ENCODE data around the gene CHST3. TPM values are rescaled to one million over a fixed set of nuclear protein-coding genes. Genes with fewer than 3 reads are reported as not detected.

The CHST3 gene
- total and polyA plus RNA-seq, 4 donors: 2.2 to 13.7 (median 8.0) TPM

DNA sequence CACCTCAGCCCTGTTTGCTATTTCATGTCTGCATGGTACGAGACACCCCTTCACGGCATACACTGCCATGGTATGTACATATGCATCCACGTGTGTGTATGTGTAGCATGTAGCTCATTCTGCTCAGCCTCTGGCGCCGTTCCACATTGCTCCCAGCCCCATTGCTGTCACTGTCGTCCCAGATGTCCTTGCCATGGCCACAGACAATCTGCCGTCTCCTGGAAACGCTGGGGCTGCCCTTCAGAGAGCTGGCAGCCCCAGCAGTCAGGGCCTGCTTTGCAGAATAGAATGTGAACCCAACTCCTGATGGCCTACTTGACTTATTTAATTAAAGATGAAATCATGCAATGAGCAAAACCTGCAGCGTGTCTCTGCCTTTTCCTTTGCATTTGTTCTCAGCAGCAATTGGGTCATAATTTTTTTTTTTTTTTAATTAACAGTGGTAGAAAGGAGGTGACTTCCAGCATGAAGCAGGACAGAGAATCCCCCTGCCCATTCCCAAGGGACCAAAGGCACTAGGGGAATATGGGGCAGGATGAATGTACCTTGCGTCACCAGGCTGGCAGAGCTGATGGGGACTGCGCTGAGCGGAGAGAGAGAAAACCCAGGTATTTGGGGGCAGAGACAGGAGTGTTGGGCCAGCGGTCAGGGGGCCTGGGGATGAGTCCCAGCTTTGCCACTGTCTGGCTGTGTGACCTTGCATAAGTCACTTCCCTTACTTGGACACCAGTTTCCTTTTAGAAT is 49.2 kb downstream of the CHST3 start:
- Histone ChIP-seq H3K4me1 (ENCODE audit: control insufficient read depth in 5 of 5, insufficient read depth in 5 of 5, low read length in 5 of 5) (peaks cover 14 to 44% (median 22%) of the 10 kb centered on the region in 5 donors), H3K36me3 (ENCODE audit: control insufficient read depth in 4 of 4, insufficient read depth in 4 of 4, low read length in 4 of 4) (peaks cover 0 to 7% (median 0%) of the 10 kb centered on the region in 4 donors), H3K9me3 (ENCODE audit: control insufficient read depth in 4 of 4, insufficient read depth in 3 of 4, low read length in 3 of 4) (no peaks in the 10 kb centered on the region), H3K27ac (ENCODE audit: low read depth in 1 of 2, low read length in 1 of 2) (peak overlapping the region in 1 of 2 donors; percentile 7), H3K4me3 (no peak overlapping the region), H3K9ac (ENCODE audit: insufficient read depth in 1 of 2, low read length in 2 of 2) (no peak overlapping the region), H3K27me3 (ENCODE audit: control insufficient read depth in 3 of 3, insufficient read depth in 3 of 3, low read length in 2 of 3) (no peaks in the 10 kb centered on the region)
- DNase-seq (no peak), ATAC-seq (ENCODE audit: insufficient read depth, low FRiP score) (no peak)
- TF ChIP-seq, protein P1, sequence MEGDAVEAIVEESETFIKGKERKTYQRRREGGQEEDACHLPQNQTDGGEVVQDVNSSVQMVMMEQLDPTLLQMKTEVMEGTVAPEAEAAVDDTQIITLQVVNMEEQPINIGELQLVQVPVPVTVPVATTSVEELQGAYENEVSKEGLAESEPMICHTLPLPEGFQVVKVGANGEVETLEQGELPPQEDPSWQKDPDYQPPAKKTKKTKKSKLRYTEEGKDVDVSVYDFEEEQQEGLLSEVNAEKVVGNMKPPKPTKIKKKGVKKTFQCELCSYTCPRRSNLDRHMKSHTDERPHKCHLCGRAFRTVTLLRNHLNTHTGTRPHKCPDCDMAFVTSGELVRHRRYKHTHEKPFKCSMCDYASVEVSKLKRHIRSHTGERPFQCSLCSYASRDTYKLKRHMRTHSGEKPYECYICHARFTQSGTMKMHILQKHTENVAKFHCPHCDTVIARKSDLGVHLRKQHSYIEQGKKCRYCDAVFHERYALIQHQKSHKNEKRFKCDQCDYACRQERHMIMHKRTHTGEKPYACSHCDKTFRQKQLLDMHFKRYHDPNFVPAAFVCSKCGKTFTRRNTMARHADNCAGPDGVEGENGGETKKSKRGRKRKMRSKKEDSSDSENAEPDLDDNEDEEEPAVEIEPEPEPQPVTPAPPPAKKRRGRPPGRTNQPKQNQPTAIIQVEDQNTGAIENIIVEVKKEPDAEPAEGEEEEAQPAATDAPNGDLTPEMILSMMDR (IDR thresholded peaks at IDR 0.05; ENCODE audit: control extremely low read depth, extremely low read depth): no peak
- 82 to 95% methylated on average over 13 of the region's 13 CpGs for WGBS, 2 donors

DNA sequence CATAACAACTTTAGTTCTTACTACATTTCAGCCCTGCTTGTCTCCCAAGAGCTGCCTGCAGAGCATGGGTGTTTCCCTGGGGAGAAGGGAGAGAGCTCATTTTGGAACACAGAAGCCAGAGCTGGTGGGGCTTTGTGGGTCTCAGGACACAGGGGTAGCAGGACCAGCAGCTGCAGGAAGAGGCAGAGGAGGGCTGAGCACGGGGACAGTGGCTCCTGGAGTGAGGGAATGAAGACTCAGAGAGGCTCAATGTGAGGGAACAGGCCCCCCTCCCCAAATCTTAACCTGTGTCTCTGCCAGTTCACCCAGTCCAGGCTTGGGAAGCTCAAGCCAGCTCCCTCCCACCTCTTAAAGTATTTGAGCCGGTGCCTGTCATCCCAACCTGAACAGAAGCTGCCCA is 50.0 kb downstream of the CHST3 start:
- no peak for DNase-seq
- H3K4me1 ChIP-seq (ENCODE audit: control insufficient read depth in 5 of 5, insufficient read depth in 5 of 5, low read length in 5 of 5): peaks cover 14 to 38% (median 22%) of the 10 kb centered on the region in 5 donors
- no peak overlapping the region for H3K9ac ChIP-seq (ENCODE audit: insufficient read depth in 1 of 2, low read length in 2 of 2)
- WGBS, 2 donors: 50 to 76% methylated on average over 2 of the region's 2 CpGs
- peak overlapping the region in 1 of 2 donors; percentile 30 for H3K27ac ChIP-seq (ENCODE audit: low read depth in 1 of 2, low read length in 1 of 2)
- no peak for ATAC-seq (ENCODE audit: insufficient read depth, low FRiP score)
- no peaks in the 10 kb centered on the region for H3K9me3 ChIP-seq (ENCODE audit: control insufficient read depth in 4 of 4, insufficient read depth in 3 of 4, low read length in 3 of 4)
- H3K27me3 ChIP-seq (ENCODE audit: control insufficient read depth in 3 of 3, insufficient read depth in 3 of 3, low read length in 2 of 3): no peaks in the 10 kb centered on the region
- TF ChIP-seq, protein P1 (IDR thresholded peaks at IDR 0.05; ENCODE audit: control extremely low read depth, extremely low read depth): no peak
- no peak overlapping the region for H3K4me3 ChIP-seq
- H3K36me3 ChIP-seq (ENCODE audit: control insufficient read depth in 4 of 4, insufficient read depth in 4 of 4, low read length in 4 of 4): peaks cover 0 to 7% (median 0%) of the 10 kb centered on the region in 4 donors

DNA sequence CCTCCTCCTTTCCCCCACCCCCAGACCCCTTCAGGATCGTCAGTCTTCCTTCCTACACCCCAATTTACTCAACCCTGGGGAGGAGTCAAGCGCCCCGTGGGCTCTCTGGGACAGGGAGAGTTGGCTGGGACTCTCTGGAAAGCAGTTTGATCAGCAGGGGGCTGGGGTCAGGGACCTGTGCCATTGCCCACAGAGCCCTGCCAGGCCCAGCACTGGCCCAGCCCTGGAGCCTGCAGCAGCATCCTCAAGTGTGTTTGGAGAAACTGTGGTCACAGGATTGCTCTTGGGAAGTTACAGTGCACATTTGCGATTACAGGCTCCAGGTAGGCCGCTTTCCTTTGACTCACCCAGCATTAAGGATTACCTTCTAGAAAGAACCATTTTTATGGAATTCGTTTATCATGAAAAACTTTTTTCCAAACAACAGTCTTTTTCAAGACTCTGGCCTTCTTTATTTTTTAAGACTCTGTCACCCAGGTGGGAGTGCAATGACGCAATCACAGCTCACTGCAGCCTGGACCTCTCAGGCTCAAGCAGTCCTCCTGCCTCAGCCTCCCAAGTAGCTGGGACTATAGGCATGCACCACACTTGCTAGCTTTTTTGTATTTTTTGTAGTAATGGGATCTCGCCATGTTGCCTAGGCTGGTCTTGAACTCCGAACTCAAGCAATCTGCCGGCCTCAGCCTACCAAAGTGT is 50.7 kb downstream of the CHST3 start:
- WGBS, 2 donors: 90 to 92% methylated on average over 10 of the region's 10 CpGs
- H3K27ac ChIP-seq (ENCODE audit: low read depth in 1 of 2, low read length in 1 of 2): no peak overlapping the region

More for the DNA sequence above, 50.7 kb downstream of the CHST3 start:
- H3K36me3 ChIP-seq (ENCODE audit: control insufficient read depth in 4 of 4, insufficient read depth in 4 of 4, low read length in 4 of 4): peaks cover 0 to 7% (median 0%) of the 10 kb centered on the region in 4 donors
- H3K27me3 ChIP-seq (ENCODE audit: control insufficient read depth in 3 of 3, insufficient read depth in 3 of 3, low read length in 2 of 3): no peaks in the 10 kb centered on the region
- no peaks in the 10 kb centered on the region for H3K9me3 ChIP-seq (ENCODE audit: control insufficient read depth in 4 of 4, insufficient read depth in 3 of 4, low read length in 3 of 4)
- H3K4me3 ChIP-seq: no peak overlapping the region
- TF ChIP-seq, protein P1 (IDR thresholded peaks at IDR 0.05; ENCODE audit: control extremely low read depth, extremely low read depth): no peak
- DNase-seq (no peak), ATAC-seq (ENCODE audit: insufficient read depth, low FRiP score) (no peak)
- H3K4me1 ChIP-seq (ENCODE audit: control insufficient read depth in 5 of 5, insufficient read depth in 5 of 5, low read length in 5 of 5): peaks cover 8 to 38% (median 21%) of the 10 kb centered on the region in 5 donors
- no peak overlapping the region for H3K9ac ChIP-seq (ENCODE audit: insufficient read depth in 1 of 2, low read length in 2 of 2)

All from lung (tissue), 12 donors.